H9 (cell line): ENCODE measurements around the gene TMEM127. TPM values are rescaled to one million over a fixed set of nuclear protein-coding genes. Genes with fewer than 3 reads are reported as not detected.
A peak's percentile ranks its signal among the peaks of the same experiment; 100 is the strongest.

ENCODE experiments used
- DNase-seq: peaks from one replicate; pipeline ENCODE4 v3.0.0-alpha.2; 2017
- H2AFZ ChIP-seq: one replicate; pipeline ENCODE4 v1.6.1; 2013; ENCODE audit warnings: mild to moderate bottlenecking, low read length, control low read depth, moderate library complexity
- H2AK5ac ChIP-seq: 2 replicates; pipeline ENCODE4 v1.6.1; 2013; ENCODE audit warnings: low read length, control low read depth, mixed read lengths; ENCODE audit not compliant: insufficient read length
- H2BK120ac ChIP-seq: one replicate; pipeline ENCODE4 v1.6.1; 2013; ENCODE audit warnings: low read depth, mild to moderate bottlenecking, low read length, control low read depth, inconsistent platforms; ENCODE audit not compliant: poor library complexity, severe bottlenecking
- H2BK12ac ChIP-seq: 2 replicates; pipeline ENCODE4 v1.6.1; 2013; ENCODE audit warnings: low read length, control low read depth, mixed read lengths, low read depth; ENCODE audit not compliant: insufficient read length
- H2BK15ac ChIP-seq: 2 replicates; pipeline ENCODE4 v1.6.1; 2013; ENCODE audit warnings: low read depth, low read length, control low read depth
- H2BK20ac ChIP-seq: one replicate; pipeline ENCODE4 v1.6.1; 2013; ENCODE audit warnings: low read depth, mild to moderate bottlenecking, low read length, control low read depth, inconsistent platforms; ENCODE audit not compliant: poor library complexity, severe bottlenecking
- H2BK5ac ChIP-seq: 2 replicates; pipeline ENCODE4 v1.6.1; 2013; ENCODE audit warnings: low read length, control low read depth, mixed read lengths; ENCODE audit not compliant: insufficient read length
- H3K14ac ChIP-seq: 2 replicates; pipeline ENCODE4 v1.6.1; 2013; ENCODE audit warnings: low read length, control low read depth; ENCODE audit not compliant: insufficient read depth
- H3K18ac ChIP-seq: 2 replicates; pipeline ENCODE4 v1.6.1; 2013; ENCODE audit warnings: low read depth, mild to moderate bottlenecking, mixed read lengths, low read length, control low read depth; ENCODE audit not compliant: insufficient read length
- H3K23ac ChIP-seq: 2 replicates; pipeline ENCODE4 v1.6.1; 2013; ENCODE audit warnings: low read length, control low read depth, mixed read lengths, low read depth; ENCODE audit not compliant: insufficient read length
- H3K23me2 ChIP-seq: 2 replicates; pipeline ENCODE4 v1.6.1; 2013; ENCODE audit warnings: low read depth, mild to moderate bottlenecking, mixed read lengths, low read length, control low read depth; ENCODE audit not compliant: insufficient read length, poor library complexity, severe bottlenecking
- H3K27ac ChIP-seq: 2 replicates; pipeline ENCODE4 v1.5.1; 2013; ENCODE audit warnings: low read length, control low read depth, mixed read lengths, low read depth; ENCODE audit not compliant: insufficient read length
- H3K27me3 ChIP-seq: 2 replicates; pipeline ENCODE4 v1.6.1; 2013; ENCODE audit warnings: low read length, control low read depth, inconsistent platforms; ENCODE audit not compliant: insufficient read depth
- H3K4ac ChIP-seq: 2 replicates; pipeline ENCODE4 v1.6.1; 2013; ENCODE audit warnings: low read depth, mild to moderate bottlenecking, control low read depth, inconsistent platforms, low read length, moderate library complexity
- H3K4me1 ChIP-seq: 2 replicates; pipeline ENCODE4 v1.6.1; 2013; ENCODE audit warnings: low read length, control low read depth, inconsistent platforms; ENCODE audit not compliant: insufficient read depth
- H3K4me2 ChIP-seq: 2 replicates; pipeline ENCODE4 v1.6.1; 2013; ENCODE audit warnings: low read length, control low read depth, mixed read lengths; ENCODE audit not compliant: insufficient read length, insufficient read depth
- H3K56ac ChIP-seq: 2 replicates; pipeline ENCODE4 v1.6.1; 2013; ENCODE audit warnings: low read depth, mild to moderate bottlenecking, mixed read lengths, low read length, control low read depth; ENCODE audit not compliant: insufficient read length
- H3K79me1 ChIP-seq: 2 replicates; pipeline ENCODE4 v1.6.1; 2013; ENCODE audit warnings: low read depth, mild to moderate bottlenecking, moderate library complexity, low read length, control low read depth, inconsistent platforms; ENCODE audit not compliant: insufficient read depth, poor library complexity, severe bottlenecking
- H3K79me2 ChIP-seq: 2 replicates; pipeline ENCODE4 v1.6.1; 2013; ENCODE audit warnings: low read length, control low read depth, inconsistent platforms; ENCODE audit not compliant: insufficient read depth
- H3K9ac ChIP-seq: 2 replicates; pipeline ENCODE4 v1.6.1; 2013; ENCODE audit warnings: low read length, control low read depth, mixed read lengths; ENCODE audit not compliant: insufficient read length; ENCODE audit errors: extremely low read depth
- H3K9me3 ChIP-seq: one replicate; pipeline ENCODE4 v1.6.1; 2013; ENCODE audit warnings: low read depth, low read length, inconsistent platforms; ENCODE audit not compliant: control insufficient read depth
- H3T11ph ChIP-seq: one replicate; pipeline ENCODE4 v1.6.1; 2013; ENCODE audit warnings: mild to moderate bottlenecking, low read length, control low read depth, inconsistent platforms
- H4K20me1 ChIP-seq: one replicate; pipeline ENCODE4 v1.6.1; 2013; ENCODE audit not compliant: control insufficient read depth, insufficient read length, insufficient read depth
- H4K5ac ChIP-seq: 2 replicates; pipeline ENCODE4 v1.6.1; 2013; ENCODE audit warnings: low read depth, mild to moderate bottlenecking, mixed read lengths, low read length, control low read depth; ENCODE audit not compliant: insufficient read length
- H4K8ac ChIP-seq: replicated peaks from 2 replicates; pipeline ENCODE4 v1.6.1; 2013; ENCODE audit warnings: low read length, control low read depth, mixed read lengths, low read depth; ENCODE audit not compliant: insufficient read length
- H4K91ac ChIP-seq: 2 replicates; pipeline ENCODE4 v1.6.1; 2013; ENCODE audit warnings: low read depth, mild to moderate bottlenecking, moderate library complexity, mixed read lengths, low read length, control low read depth; ENCODE audit not compliant: insufficient read length
- H3K27ac Mint-ChIP-seq, 3 experiments: 2 replicates in 2 of 3; 3 replicates in 1 of 3; pipeline ENCODE4 v1.8.0; 2020 to 2021; ENCODE audit warnings: mixed read lengths in 3 of 3, mild to moderate bottlenecking in 1 of 3, moderate library complexity in 1 of 3
- H3K27me3 Mint-ChIP-seq: 2 replicates; pipeline ENCODE4 v1.8.0; 2021; ENCODE audit warnings: low read depth, mild to moderate bottlenecking, moderate library complexity, mixed read lengths
- H3K36me3 Mint-ChIP-seq, 3 experiments: 2 replicates in 2 of 3; 3 replicates in 1 of 3; pipeline ENCODE4 v1.8.0; 2020 to 2021; ENCODE audit warnings: low read depth in 3 of 3, mixed read lengths in 3 of 3; ENCODE audit not compliant: insufficient read depth in 1 of 3
- H3K4me1 Mint-ChIP-seq, 2 experiments: 2 replicates each; pipeline ENCODE4 v1.8.0; 2020; ENCODE audit warnings: mixed read lengths in 2 of 2
- H3K4me3 Mint-ChIP-seq, 2 experiments: 2 replicates in 1 of 2; 3 replicates in 1 of 2; pipeline ENCODE4 v1.8.0; 2020 to 2021; ENCODE audit warnings: mild to moderate bottlenecking in 2 of 2, mixed read lengths in 2 of 2, moderate library complexity in 1 of 2
- H3K9me3 Mint-ChIP-seq, 2 experiments: 2 replicates in 1 of 2; 3 replicates in 1 of 2; pipeline ENCODE4 v1.8.0; 2020; ENCODE audit warnings: mild to moderate bottlenecking in 2 of 2, mixed read lengths in 2 of 2, moderate library complexity in 1 of 2
- CTCF ChIP-seq: fragments of 200-600 bp; sonication (generic); conservative IDR thresholded peaks from 3 replicates; pipeline ENCODE4 v1.8.0; 2021; ENCODE audit warnings: antibody characterized with exemption, mild to moderate bottlenecking
- WGBS: extraction: QIAGEN DNeasy Blood & Tissue Kit; methylation state at CpG from one replicate; pipeline ENCODE4 v1.1.7; 2013; ENCODE audit warnings: missing lambda C conversion rate, low lambda C conversion rate, mixed read lengths; ENCODE audit not compliant: insufficient read length; ENCODE audit errors: extremely low coverage; 5-methylcytosine and 5-hydroxymethylcytosine counted together
- total RNA-seq: library from RNA; stranded (reverse); gene quantifications from 2 replicates; pipeline ENCODE4 v1.2.1, GENCODE V29; 2021

The TMEM127 gene
- total RNA-seq, 1 experiment from 2014 or later, result 30.1 TPM

DNA sequence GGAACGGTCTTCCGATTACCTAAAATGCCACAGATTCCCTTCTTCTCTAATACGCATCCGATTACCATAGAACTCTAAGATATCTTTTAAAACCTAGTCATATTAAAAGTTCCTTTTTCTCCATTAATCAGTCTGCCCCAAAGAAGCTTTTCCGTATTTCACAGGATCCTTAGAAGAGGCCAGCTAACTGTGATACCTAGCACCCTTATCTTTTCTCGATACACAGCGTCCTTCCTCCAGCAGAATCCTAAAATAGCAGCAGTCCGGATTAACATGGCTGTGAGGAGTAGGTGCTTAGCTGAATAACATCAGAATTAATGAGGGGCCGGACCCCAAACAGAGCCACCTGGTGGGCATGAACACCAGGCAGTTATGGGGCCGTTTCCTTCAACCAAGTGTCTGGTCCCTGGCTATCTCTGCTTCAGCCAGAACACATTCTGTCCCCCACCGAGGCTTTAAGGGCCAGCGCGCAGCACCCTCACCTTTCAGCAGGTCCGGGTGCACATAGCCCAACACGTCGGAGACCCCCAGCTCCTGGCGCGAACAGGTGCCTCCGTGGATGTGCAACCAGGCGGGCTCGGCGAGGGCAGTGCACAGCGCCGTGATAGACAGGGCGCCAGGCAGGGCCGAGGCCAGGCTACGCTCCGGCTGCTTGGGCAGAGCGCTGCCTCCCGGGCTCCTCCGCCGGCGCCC, 995 bp downstream of the TMEM127 start:
- no peak overlapping the region for H2BK5ac ChIP-seq
- H2BK15ac ChIP-seq, result no peak overlapping the region
- H3K27me3 ChIP-seq, result no peaks in the 10 kb centered on the region
- H2AFZ ChIP-seq, result no peak overlapping the region
- Mint-ChIP-seq H3K4me3 (peak overlapping the region; percentile 83 to 99), H3K27me3 (no peaks in the 10 kb centered on the region), H3K4me1 (peaks cover 26 to 29% of the 10 kb centered on the region in 2 experiments), H3K27ac (no peak overlapping the region), H3K9me3 (no peaks in the 10 kb centered on the region), H3K36me3 (peaks cover 16 to 35% (median 25%) of the 10 kb centered on the region in 3 experiments; a peak in 6 of 7 replicates)
- DNase-seq, result no peak
- TF ChIP-seq CTCF, result peak; percentile 46; the same call in 2 of the 3 replicates
- peak overlapping the region; percentile 11 for H3K9ac ChIP-seq
- no peak overlapping the region for H3T11ph ChIP-seq
- H3K23ac ChIP-seq, result no peak overlapping the region
- no peaks in the 10 kb centered on the region for H4K20me1 ChIP-seq
- H3K9me3 ChIP-seq, result no peaks in the 10 kb centered on the region
- H3K79me1 ChIP-seq, result peaks cover 5% of the 10 kb centered on the region
- no peak overlapping the region for H2BK20ac ChIP-seq
- H3K27ac ChIP-seq, result no peak overlapping the region
- no peak overlapping the region for H3K18ac ChIP-seq
- H2BK12ac ChIP-seq, result no peak overlapping the region
- no peak overlapping the region for H3K56ac ChIP-seq
- no peak overlapping the region for H4K5ac ChIP-seq
- H3K23me2 ChIP-seq, result peaks cover 5% of the 10 kb centered on the region
- H4K91ac ChIP-seq, result no peak overlapping the region
- H3K4me2 ChIP-seq, result peak overlapping the region; percentile 74
- no peak overlapping the region for H4K8ac ChIP-seq
- H3K4ac ChIP-seq, result no peak overlapping the region
- H3K79me2 ChIP-seq, result no peaks in the 10 kb centered on the region; the same call in 1 of the 2 replicates
- H3K4me1 ChIP-seq, result no peaks in the 10 kb centered on the region
- H2AK5ac ChIP-seq, result no peak overlapping the region
- WGBS, result no CpG with 5 or more reads among the region's 33 CpGs
- no peak overlapping the region for H2BK120ac ChIP-seq
- no peak overlapping the region; the same call in 1 of the 2 replicates for H3K14ac ChIP-seq
